HCT116 (cell line): ENCODE data around the gene ACHE. TPM values are rescaled to one million over a fixed set of nuclear protein-coding genes. Genes with fewer than 3 reads are reported as not detected.

Experiments used
- ATAC-seq: fragments of 200-7000 bp; cut with Tn5 transposase; 2 replicates; pipeline ENCODE4 v1.9.1; 2020; ENCODE audit warnings: mild to moderate bottlenecking, moderate library complexity
- BruUV-seq: library from RNA; stranded (reverse); fragments of 400-500 nt; replicated peaks from 2 replicates; lab custom pipeline; 2021; lab: Mats Ljungman, UMichigan
- CTCF ChIA-PET: fragments of 300-600 bp; sonication (Branson Sonifier 250); formaldehyde crosslinking; loops from one replicate; lab custom pipeline; 2021; ENCODE audit warnings: antibody characterized with exemption; lab: Charles Lee
- POLR2A ChIA-PET: fragments of 300-600, 350-600 bp; sonication (Branson Sonifier 250); formaldehyde crosslinking; loops from one replicate; lab custom pipeline; 2021; ENCODE audit warnings: antibody characterized with exemption; lab: Charles Lee
- RAD21 ChIA-PET, 2 experiments: fragments of 300-600 bp; sonication (Branson Sonifier 250); formaldehyde crosslinking; loops; one replicate each; lab custom pipeline; 2023; ENCODE audit warnings: low total read pairs in 2 of 2; ENCODE audit not compliant: uncharacterized antibody in 2 of 2, unreplicated experiment in 2 of 2, low non-redundant PET in 1 of 2; lab: Charles Lee
- DNase-seq: peaks from one replicate; pipeline ENCODE4 v3.0.0-alpha.2; 2010; ENCODE audit warnings: low read depth, low spot score
- H2AFZ ChIP-seq: fragments of 200-600 bp; shearing (Covaris generic), sonication (generic); 2 replicates; pipeline ENCODE4 v1.6.1; 2017; ENCODE audit warnings: low read depth, mixed run types, mixed read lengths, antibody characterized with exemption, low read length; ENCODE audit not compliant: poor library complexity, severe bottlenecking
- H3K27ac ChIP-seq: 2 replicates; pipeline ENCODE4 v1.5.1; 2012; ENCODE audit warnings: low read depth, low read length
- H3K27me3 ChIP-seq: fragments of 200-600 bp; sonication (generic); 2 replicates; pipeline ENCODE4 v1.6.1; 2016; ENCODE audit warnings: mixed run types, low read length, mixed read lengths; ENCODE audit not compliant: insufficient read depth
- H3K36me3 ChIP-seq, 2 experiments: fragments of 200-500 bp in 1 of 2; fragments of 200-600 bp in 1 of 2; sonication (Bioruptor generic) in 1 of 2; sonication (generic) in 1 of 2; 2 replicates each; pipeline versions ENCODE4 v1.5.1 to v1.6.1; 2014 to 2016; ENCODE audit warnings: low read length in 2 of 2, inconsistent platforms in 1 of 2, mixed read lengths in 1 of 2, mixed run types in 1 of 2; ENCODE audit not compliant: insufficient read depth in 2 of 2, control insufficient read depth in 1 of 2
- H3K4me1 ChIP-seq, 2 experiments: fragments of 200-600 bp in 1 of 2; sonication (generic) in 1 of 2; 2 replicates each; pipeline versions ENCODE4 v1.5.1 to v1.6.1; 2012 to 2017; ENCODE audit warnings: low read length in 2 of 2, inconsistent platforms in 1 of 2, mild to moderate bottlenecking in 1 of 2, mixed read lengths in 1 of 2, mixed run types in 1 of 2, moderate library complexity in 1 of 2; ENCODE audit not compliant: insufficient read depth in 2 of 2, control insufficient read depth in 1 of 2
- H3K4me2 ChIP-seq: fragments of 200-600 bp; sonication (generic); 2 replicates; pipeline ENCODE4 v1.6.1; 2017; ENCODE audit warnings: mixed run types, low read length, mixed read lengths
- H3K4me3 ChIP-seq, 2 experiments: fragments of 200-600 bp in 1 of 2; sonication (generic) in 1 of 2; replicated peaks in 1 of 2; 2 replicates each; pipeline ENCODE4 v1.5.1; 2011 to 2016; ENCODE audit warnings: low read length in 2 of 2, control low read depth in 1 of 2, low read depth in 1 of 2, mild to moderate bottlenecking in 1 of 2, mixed read lengths in 1 of 2, mixed run types in 1 of 2
- H3K79me2 ChIP-seq: fragments of 200-600 bp; sonication (generic); 2 replicates; pipeline ENCODE4 v1.6.1; 2017; ENCODE audit warnings: mild to moderate bottlenecking, mixed run types, low read length, moderate library complexity, mixed read lengths; ENCODE audit not compliant: insufficient read depth
- H3K9ac ChIP-seq: fragments of 200-600 bp; sonication (generic); 2 replicates; pipeline ENCODE4 v1.6.1; 2016; ENCODE audit warnings: low read length, mixed read lengths
- H3K9me2 ChIP-seq: fragments of 200-600 bp; sonication (generic), shearing (Covaris generic); 2 replicates; pipeline ENCODE4 v1.6.1; 2017; ENCODE audit warnings: mixed run types, mild to moderate bottlenecking, moderate library complexity; ENCODE audit not compliant: insufficient read depth
- H3K9me3 ChIP-seq, 2 experiments: fragments of 200-500 bp in 1 of 2; fragments of 200-600 bp in 1 of 2; sonication (Bioruptor generic) in 1 of 2; sonication (generic) in 1 of 2; 2 replicates each; pipeline ENCODE4 v1.6.1; 2014 to 2017; ENCODE audit warnings: low read length in 2 of 2, mixed read lengths in 2 of 2, inconsistent platforms in 1 of 2, low read depth in 1 of 2, mild to moderate bottlenecking in 1 of 2, mixed run types in 1 of 2, moderate library complexity in 1 of 2; ENCODE audit not compliant: control insufficient read depth in 1 of 2, insufficient read depth in 1 of 2
- H4K20me1 ChIP-seq: fragments of 200-600 bp; sonication (generic), shearing (Covaris generic); 2 replicates; pipeline ENCODE4 v1.6.1; 2017; ENCODE audit warnings: mixed run types, mild to moderate bottlenecking, moderate library complexity; ENCODE audit not compliant: insufficient read depth
- CBX3 ChIP-seq: IDR thresholded peaks from 2 replicates; pipeline ENCODE4 v1.6.1; 2012; ENCODE audit warnings: low read depth
- EGR1 ChIP-seq: IDR thresholded peaks from 2 replicates; pipeline ENCODE4 v1.6.1; 2012; ENCODE audit warnings: low read depth
- EZH2 ChIP-seq: fragments of 200-600 bp; sonication (generic); IDR thresholded peaks from 2 replicates; pipeline ENCODE4 v1.6.1; 2017; ENCODE audit warnings: antibody characterized with exemption, mixed run types
- EZH2phosphoT487 ChIP-seq: fragments of 200-600 bp; IDR thresholded peaks from 2 replicates; pipeline ENCODE4 v1.6.1; 2018; ENCODE audit warnings: antibody characterized with exemption, borderline replicate concordance
- FOSL1 ChIP-seq: IDR thresholded peaks from 2 replicates; pipeline ENCODE4 v1.6.1; 2012; ENCODE audit warnings: low read depth
- JUND ChIP-seq: IDR thresholded peaks from 2 replicates; pipeline ENCODE4 v1.6.1; 2012
- MAX ChIP-seq: IDR thresholded peaks from 2 replicates; pipeline ENCODE4 v1.6.1; 2012
- POLR2A ChIP-seq: IDR thresholded peaks from 2 replicates; pipeline ENCODE4 v1.7.0; 2011; ENCODE audit warnings: borderline replicate concordance; ENCODE audit not compliant: insufficient read depth, insufficient read length; ENCODE audit errors: extremely low read depth
- POLR2AphosphoS5 ChIP-seq: IDR thresholded peaks from 2 replicates; pipeline ENCODE4 v1.6.1; 2011; ENCODE audit warnings: mild to moderate bottlenecking, low read depth, low read length, moderate library complexity
- SIN3A ChIP-seq: IDR thresholded peaks from 2 replicates; pipeline ENCODE4 v1.6.1; 2012; ENCODE audit warnings: low read depth
- SRF ChIP-seq: IDR thresholded peaks from 2 replicates; pipeline ENCODE4 v1.6.1; 2012; ENCODE audit warnings: low read depth
- TCF7L2 ChIP-seq: IDR thresholded peaks from 2 replicates; pipeline ENCODE4 v1.7.0; 2011; ENCODE audit warnings: borderline replicate concordance, inconsistent platforms; ENCODE audit not compliant: insufficient read depth, insufficient read length; ENCODE audit errors: extremely low read depth
- ZFX ChIP-seq: fragments of 450-650 bp; IDR thresholded peaks from 2 replicates; pipeline ENCODE4 v1.6.1; 2017
- intact Hi-C: fragments of 100-400 bp; cut with micrococcal nuclease; formaldehyde crosslinking; loops from 2 replicates; pipeline ENCODE4 v1.10.0; 2022
- total RNA-seq: library from RNA; stranded (reverse); gene quantifications from one replicate; pipeline ENCODE4 v1.2.1, GENCODE V29; 2021; ENCODE audit not compliant: unreplicated experiment
- TF ChIP-seq, protein P1 (sequence below), 3 experiments: fragments of 200-600 bp in 1 of 3; sonication (generic) in 1 of 3; IDR thresholded peaks in 2 of 3; conservative IDR thresholded peaks in 1 of 3; 2 replicates each; pipeline ENCODE4 v1.5.1; 2012 to 2017; ENCODE audit warnings: low read depth in 2 of 3, low read length in 2 of 3, antibody characterized with exemption in 1 of 3, borderline replicate concordance in 1 of 3, control low read depth in 1 of 3, mild to moderate bottlenecking in 1 of 3, mixed read lengths in 1 of 3, mixed run types in 1 of 3, moderate library complexity in 1 of 3; ENCODE audit not compliant: insufficient read depth in 1 of 3
- TF ChIP-seq, protein P2 (sequence below): IDR thresholded peaks from 2 replicates; pipeline ENCODE4 v1.6.1; 2012
- TF ChIP-seq, protein P3 (sequence below): IDR thresholded peaks from 2 replicates; pipeline ENCODE4 v1.6.1; 2011; ENCODE audit warnings: mild to moderate bottlenecking, low read length, moderate library complexity; ENCODE audit not compliant: insufficient replicate concordance; ENCODE audit errors: extremely low read depth

ACHE gene
- total RNA-seq, 1 experiment from 2014 or later, result 1.8 TPM

- intact Hi-C loops, result no loop called here
- Histone ChIP-seq H3K9me2 (no peaks in the 10 kb centered on the region), H2AFZ (no peak overlapping the region), H4K20me1 (no peaks in the 10 kb centered on the region), H3K4me1 (peaks cover 1 to 31% of the 10 kb centered on the region in 2 experiments), H3K9me3 (no peaks in the 10 kb centered on the region), H3K9ac (no peak overlapping the region), H3K36me3 (peaks cover 54 to 83% of the 10 kb centered on the region in 2 experiments), H3K27ac (no peak overlapping the region; the same call in 1 of the 2 replicates), H3K27me3 (no peaks in the 10 kb centered on the region), H3K4me2 (no peak overlapping the region), H3K4me3 (no peak overlapping the region), H3K79me2 (peaks cover 78% of the 10 kb centered on the region)
- DNase-seq (no peak), ATAC-seq (no peak)
- BruUV-seq, result no TSS peak
- ChIA-PET CTCF (interaction anchor here (1.4 kb wide), 1 partner anchor 84 kb away, joined by 3 read pairs; no protein-coding TSS in a partner anchor), POLR2A (interaction anchor here (0.9 kb wide), 1 partner anchor 10 kb away, joined by 3 read pairs; no protein-coding TSS in a partner anchor), RAD21 (no interaction called here)
- TF ChIP-seq, protein P1, sequence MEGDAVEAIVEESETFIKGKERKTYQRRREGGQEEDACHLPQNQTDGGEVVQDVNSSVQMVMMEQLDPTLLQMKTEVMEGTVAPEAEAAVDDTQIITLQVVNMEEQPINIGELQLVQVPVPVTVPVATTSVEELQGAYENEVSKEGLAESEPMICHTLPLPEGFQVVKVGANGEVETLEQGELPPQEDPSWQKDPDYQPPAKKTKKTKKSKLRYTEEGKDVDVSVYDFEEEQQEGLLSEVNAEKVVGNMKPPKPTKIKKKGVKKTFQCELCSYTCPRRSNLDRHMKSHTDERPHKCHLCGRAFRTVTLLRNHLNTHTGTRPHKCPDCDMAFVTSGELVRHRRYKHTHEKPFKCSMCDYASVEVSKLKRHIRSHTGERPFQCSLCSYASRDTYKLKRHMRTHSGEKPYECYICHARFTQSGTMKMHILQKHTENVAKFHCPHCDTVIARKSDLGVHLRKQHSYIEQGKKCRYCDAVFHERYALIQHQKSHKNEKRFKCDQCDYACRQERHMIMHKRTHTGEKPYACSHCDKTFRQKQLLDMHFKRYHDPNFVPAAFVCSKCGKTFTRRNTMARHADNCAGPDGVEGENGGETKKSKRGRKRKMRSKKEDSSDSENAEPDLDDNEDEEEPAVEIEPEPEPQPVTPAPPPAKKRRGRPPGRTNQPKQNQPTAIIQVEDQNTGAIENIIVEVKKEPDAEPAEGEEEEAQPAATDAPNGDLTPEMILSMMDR (IDR thresholded peaks at IDR 0.05 in 2 of 3, conservative IDR thresholded peaks at IDR 0.05 in 1 of 3; ENCODE audit: borderline replicate concordance in 1 of 3, insufficient read depth in 1 of 3, low read depth in 2 of 3, low read length in 2 of 3), result no peak
- TF ChIP-seq EGR1, result no peak
- TF ChIP-seq POLR2A, result no peak
- no peak for TF ChIP-seq SIN3A
- TF ChIP-seq POLR2AphosphoS5, result no peak; the same call in 1 of the 2 replicates
- TF ChIP-seq EZH2, result no peak
- TF ChIP-seq, protein P2, sequence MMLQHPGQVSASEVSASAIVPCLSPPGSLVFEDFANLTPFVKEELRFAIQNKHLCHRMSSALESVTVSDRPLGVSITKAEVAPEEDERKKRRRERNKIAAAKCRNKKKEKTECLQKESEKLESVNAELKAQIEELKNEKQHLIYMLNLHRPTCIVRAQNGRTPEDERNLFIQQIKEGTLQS, result no peak
- no peak for TF ChIP-seq SRF
- no peak for TF ChIP-seq EZH2phosphoT487
- no peak for TF ChIP-seq MAX
- no peak for TF ChIP-seq JUND
- TF ChIP-seq FOSL1, result no peak
- TF ChIP-seq, protein P3, sequence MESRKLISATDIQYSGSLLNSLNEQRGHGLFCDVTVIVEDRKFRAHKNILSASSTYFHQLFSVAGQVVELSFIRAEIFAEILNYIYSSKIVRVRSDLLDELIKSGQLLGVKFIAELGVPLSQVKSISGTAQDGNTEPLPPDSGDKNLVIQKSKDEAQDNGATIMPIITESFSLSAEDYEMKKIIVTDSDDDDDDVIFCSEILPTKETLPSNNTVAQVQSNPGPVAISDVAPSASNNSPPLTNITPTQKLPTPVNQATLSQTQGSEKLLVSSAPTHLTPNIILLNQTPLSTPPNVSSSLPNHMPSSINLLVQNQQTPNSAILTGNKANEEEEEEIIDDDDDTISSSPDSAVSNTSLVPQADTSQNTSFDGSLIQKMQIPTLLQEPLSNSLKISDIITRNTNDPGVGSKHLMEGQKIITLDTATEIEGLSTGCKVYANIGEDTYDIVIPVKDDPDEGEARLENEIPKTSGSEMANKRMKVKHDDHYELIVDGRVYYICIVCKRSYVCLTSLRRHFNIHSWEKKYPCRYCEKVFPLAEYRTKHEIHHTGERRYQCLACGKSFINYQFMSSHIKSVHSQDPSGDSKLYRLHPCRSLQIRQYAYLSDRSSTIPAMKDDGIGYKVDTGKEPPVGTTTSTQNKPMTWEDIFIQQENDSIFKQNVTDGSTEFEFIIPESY, result no peak
- TF ChIP-seq TCF7L2, result no peak
- no peak for TF ChIP-seq ZFX
- no peak for TF ChIP-seq CBX3
Observed at GRCh38 chr7:100885440-100886141, 10.1 kb downstream of the ACHE start.
